HG03439 (cell line): ENCODE results near the gene SPACDR.

Source experiments
- ATAC-seq: cut with Tn5 transposase; IDR thresholded peaks from one replicate; pipeline ENCODE4 v1.9.1; 2021; ENCODE audit warnings: mild to moderate bottlenecking, moderate library complexity; ENCODE audit not compliant: unreplicated experiment

SPACDR gene

DNA sequence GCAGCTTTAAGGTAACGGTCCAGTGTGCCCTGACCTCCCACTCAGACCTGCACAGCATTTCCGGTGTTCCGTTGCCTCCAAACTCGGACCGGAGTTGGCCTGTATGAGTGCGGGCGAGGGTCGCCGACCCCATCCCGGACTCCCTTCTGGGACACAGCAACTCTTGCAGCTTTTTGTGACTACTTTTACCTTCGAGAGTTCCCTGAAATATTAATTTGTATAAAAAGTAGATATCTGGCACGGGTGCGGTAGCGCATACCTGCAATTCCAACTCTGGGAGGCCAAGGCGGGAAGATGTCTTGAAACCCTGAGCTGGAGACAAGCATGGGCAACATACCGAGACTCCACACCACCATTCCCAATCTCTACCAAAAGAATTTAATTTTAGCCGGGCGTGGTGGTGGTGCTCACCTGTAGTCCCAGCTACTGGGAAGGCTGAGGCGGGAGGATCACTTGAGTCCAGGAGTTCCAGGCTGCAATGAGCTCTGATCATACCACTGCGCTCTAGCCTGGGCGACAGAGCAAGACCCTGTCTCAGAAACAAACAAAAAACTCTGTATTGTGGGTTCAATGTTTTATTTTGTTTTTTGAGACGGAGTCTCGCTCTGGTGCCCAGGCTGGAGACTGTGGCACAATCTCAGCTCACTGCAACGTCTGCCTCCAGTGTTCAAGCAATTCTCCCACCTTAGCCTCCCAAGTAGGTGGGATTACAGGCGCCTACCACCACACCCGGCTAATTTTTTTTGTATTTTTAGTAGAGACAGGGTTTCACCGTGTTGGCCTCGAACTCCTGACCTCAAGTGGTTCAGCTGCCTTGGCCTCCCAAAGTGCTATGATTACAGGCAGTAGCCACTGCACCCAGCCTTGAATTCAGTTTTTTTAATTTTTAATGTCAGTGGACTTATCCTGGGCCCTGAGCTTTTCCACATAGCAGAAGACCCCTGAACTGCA lies 26.6 kb downstream of the SPACDR start:
- no peak for ATAC-seq

DNA sequence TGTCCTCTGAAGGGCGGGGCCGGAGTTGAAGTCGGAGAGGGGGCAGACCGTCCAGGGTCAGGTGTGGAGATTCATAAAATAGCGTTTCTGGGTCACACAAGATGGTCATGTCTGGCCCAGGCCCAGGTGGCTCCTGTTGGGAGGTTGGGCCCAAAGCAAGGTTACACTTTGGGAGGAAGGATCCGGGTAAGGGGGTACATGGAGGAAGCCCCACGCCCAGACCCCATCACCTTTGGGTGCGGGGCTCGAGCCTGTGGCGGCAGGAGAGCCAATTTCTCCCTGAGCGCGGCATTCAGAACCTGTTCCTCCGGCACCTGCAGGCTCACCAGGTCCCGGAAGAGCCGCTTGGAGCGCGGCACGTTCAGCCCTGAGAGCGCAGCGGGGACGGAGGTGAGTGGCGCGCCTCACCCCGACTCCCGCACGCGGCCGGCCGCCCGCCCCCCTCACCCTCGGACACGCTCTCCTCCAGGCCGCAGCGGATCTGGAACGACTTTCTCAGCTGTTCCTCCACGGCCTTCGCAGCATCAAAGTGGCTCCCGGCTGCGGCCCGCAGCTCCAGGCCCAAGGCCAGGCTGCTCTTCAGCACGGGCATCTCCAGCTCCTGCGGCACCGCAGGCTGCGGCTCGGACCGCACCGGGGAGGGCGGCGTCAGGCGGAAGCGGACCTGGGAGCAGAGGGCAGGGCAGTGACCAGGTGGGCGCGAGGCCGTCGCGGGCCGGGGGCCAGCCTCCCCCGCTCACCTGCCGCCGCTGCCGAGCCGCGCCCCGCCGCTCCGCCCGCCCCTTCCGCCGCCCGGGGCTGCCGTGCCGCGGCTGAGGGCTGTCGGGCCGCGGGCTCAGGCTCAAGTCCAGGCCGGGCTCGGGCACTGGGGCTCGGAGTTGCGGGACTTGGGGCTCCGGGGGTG lies 28.4 kb downstream of the SPACDR start:
- peak; percentile 33 for ATAC-seq

DNA sequence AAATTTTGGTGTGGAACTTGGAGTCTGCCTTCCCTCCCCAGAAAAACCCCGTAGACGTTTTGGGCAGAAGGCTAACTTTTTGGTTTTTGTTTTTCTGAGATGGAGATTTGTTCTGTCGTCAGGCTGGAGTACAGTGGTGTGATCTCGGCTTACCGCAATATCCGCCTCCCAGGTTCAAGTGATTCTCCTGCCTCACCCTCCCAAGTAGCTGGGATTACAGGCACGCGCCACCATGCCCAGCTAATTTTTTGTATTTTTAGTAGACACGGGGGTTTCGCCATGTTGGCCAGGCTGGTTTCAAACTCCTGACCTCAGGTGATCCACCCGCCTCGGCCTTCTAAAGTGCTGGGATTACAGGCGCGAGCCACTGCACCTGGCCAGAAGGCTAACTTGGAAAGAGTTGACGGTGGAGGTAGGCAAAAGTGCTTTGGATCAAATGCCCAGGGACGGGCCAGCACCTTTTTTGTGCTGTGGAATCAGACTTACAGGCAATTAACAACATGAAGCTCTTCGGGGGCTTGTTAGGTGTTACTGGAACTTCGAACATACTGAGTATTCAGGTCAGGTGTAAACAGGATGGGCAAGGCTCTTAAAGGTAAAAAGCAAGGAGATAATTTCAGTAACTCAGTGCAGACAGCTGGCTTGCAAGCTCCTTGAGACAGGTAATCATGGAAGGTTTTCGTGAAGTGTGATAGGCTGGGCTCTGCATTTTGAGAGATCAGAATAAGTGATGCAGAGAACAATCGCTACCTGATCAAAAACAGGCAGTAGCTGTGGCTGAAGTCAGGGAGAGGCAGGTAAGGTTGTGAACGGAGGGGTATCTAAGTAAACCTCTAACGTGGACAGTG lies 29.5 kb downstream of the SPACDR start:
- no peak for ATAC-seq

DNA sequence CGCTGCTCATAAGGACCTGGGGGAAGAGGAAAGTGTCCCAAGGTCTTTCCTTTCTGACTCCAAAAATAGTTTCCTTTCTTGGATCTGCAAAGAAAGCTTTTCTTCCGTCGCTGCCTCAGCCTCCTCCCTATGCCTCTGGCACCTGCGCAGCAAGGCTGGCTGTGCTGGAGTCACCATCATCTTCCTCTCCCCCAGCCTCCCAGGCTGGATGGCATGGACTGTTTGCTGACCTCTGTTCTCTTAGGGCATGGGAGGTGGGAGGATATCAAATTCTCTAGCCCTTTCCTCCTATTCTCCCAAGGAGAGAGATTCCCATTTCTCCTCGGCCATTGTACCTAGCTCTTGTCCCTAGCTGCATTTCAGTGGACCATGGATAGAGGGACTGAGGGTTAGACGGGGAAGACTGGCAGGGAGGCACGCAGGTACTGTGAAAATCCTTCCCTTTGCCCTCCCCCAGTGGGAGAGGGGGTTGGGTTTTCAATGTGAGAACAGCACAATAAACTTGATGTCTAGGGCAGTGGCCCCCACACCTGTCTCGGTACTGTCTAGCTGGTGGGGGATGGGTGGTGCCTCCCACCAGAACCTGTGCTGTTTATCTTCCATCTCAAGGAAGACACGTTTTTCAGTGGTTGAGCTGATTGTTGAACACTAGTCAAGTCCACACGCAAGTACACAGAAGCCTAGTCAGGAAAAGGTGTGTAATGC lies 30.3 kb downstream of the SPACDR start:
- ATAC-seq, result no peak

DNA sequence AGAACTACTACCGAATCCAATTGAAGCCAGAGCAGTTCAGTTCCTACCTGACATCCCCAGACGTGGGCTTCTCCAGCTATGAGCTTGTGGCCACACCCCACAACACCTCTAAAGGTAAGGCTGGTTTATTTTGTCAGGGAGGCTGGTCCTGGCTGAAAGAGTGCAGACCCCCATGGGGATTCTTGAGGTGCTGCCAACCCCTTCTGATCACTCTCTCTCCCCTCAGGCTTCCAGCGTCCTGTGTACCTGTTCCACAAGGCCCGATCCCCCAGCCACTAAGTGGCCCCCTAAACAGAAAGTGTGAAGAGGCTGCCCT lies 30.8 kb downstream of the SPACDR start:
- no peak for ATAC-seq

DNA sequence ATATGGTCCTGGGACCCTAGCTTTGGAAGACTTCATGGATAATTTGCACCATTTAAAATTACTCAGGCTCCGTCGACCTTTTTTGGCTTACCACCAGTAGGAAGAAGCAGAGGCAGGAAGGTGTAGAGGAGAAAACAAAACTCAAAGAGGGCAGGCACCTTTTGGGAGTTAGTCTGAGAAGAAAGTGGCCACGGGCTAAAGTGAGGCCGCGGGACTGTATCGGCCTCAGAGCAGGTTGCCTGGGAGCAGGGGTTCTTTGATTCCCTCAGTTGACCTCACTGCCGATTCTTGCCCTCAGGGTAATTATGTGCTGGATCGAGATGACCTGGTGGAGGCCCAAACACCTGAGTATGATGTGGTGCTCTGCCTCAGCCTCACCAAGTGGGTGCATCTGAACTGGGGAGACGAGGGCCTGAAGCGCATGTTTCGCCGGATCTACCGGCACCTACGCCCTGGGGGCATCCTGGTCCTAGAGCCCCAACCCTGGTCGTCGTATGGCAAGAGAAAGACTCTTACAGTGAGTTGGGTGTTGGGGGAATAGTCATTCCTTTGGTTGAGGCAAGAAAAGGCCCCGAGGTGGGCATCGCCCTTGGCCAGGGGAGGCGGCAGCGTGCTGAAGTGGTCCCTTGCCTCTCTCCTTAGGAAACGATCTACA lies 31.3 kb downstream of the SPACDR start:
- no peak for ATAC-seq

DNA sequence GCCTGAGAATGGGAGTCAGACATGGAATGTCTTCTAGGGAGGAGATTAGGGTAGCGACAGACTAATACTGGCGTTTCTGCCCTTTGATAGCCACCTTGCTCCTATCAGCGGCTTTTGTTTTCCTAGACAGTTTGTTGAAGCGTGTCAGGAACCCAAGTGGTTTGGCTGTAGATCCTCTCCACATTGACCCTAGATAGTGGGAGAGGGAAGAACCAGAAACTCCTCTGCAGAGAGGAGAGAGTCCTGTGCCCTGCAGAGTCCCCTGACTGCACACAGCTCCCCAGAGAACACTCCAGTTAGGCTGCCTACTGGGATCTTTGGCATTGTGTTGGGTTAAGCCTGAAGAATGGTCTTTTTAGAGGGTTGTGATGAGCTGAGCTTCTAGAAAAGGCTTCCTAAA lies 32.0 kb downstream of the SPACDR start:
- ATAC-seq, result no peak

DNA sequence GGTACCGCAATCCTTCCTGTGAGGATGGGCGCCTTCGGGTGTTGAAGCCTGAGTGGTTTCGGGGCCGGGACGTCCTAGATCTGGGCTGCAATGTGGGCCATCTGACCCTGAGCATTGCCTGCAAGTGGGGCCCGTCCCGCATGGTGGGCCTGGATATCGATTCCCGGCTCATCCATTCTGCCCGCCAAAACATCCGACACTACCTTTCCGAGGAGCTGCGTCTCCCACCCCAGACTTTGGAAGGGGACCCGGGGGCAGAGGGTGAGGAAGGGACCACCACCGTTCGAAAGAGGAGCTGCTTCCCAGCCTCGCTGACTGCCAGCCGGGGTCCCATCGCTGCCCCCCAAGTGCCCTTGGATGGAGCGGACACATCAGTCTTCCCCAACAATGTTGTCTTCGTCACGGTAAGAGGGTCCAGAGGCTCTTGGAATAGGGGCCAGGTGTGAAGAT lies 32.7 kb downstream of the SPACDR start:
- no peak for ATAC-seq

DNA sequence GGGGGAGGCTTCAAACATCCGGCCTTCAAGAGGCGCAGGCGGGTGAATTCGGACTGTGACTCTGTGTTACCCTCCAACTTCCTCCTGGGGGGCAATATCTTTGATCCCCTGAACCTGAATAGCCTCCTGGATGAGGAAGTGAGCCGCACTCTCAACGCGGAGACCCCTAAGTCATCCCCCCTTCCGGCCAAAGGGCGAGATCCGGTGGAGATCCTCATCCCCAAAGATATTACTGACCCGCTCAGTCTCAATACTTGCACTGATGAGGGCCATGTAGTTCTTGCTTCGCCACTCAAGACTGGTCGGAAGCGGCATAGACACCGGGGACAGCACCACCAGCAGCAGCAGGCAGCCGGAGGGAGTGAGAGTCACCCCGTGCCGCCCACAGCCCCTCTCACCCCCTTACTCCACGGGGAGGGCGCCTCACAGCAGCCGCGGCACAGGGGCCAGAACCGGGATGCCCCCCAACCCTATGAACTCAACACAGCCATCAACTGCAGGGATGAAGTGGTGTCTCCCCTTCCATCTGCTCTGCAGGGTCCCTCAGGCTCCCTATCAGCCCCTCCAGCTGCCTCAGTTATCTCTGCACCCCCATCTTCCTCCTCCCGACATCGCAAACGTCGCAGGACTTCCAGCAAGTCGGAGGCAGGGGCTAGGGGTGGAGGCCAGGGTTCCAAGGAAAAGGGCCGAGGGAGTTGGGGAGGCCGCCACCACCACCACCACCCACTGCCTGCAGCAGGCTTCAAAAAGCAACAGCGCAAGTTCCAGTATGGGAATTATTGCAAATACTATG lies 33.4 kb downstream of the SPACDR start:
- no peak for ATAC-seq

DNA sequence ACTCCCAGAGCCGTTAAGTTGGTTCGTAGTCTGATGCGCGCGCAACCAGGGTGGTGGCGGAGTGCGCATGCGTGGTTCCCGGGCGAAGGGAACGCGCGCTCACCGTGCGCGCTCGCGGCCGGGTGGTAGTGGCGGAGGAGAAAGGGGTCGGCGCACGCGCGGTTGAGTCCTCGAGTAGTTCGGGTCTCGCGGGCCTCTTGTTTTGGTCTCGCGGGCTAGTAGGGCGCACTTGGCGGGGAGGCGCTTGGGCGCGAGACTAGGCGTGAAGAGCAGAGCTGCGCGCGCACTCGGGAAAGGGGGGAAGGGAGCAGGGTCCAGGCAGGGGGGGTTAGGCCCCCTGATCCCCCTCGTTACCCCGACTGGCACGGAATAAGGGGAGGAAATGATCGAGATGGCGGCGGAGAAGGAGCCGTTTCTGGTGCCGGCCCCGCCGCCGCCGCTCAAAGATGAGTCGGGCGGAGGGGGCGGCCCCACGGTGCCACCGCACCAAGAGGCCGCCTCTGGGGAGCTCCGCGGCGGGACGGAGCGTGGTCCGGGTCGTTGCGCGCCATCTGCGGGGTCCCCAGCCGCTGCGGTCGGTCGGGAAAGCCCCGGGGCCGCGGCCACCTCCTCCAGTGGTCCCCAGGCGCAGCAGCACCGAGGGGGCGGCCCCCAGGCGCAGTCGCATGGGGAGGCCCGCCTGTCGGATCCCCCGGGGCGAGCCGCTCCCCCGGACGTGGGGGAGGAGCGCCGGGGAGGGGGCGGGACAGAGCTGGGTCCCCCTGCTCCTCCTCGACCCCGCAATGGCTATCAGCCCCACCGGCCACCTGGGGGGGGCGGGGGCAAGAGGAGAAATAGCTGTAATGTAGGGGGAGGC lies 34.2 kb downstream of the SPACDR start, which contains the start of gene MEPCE:
TSS of gene MEPCE (plus strand) at position 195 of the 856 bp plus-strand sequence. CDS start at position 383, 188 bp downstream.
- ATAC-seq, result peak; percentile 36

DNA sequence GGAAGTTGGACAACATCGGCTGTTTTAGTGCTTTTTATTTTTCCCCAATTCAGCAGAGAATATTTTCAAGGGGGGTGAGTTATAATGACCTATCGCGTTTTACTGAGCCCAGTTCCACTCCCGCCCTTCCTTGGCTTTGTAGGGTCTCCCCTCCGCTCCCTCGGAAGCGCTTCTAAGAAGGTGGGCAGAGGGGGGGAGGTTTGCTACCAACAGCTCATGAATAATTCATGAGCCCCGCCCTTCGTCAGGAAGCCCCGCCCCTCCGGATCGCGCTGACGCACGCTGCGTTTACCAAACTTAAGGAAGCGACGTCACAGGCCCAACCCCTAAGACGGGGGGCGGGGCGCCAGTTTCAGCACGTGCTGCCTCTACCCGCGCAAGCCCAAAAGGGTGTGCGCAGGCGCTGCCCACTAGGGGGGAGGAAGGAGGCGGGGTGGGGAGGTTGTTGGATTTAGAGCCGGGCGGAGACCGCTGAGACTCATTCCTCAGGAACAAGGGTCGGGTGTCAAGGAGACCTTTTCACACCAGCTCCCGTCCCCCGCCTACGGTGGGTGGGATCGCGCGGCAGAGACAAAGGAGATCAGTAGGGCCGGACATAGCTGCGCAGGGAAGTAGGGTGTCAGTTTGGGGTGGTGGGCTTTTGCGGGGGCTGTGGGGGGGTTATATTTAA lies 35.0 kb downstream of the SPACDR start:
- ATAC-seq, result peak; percentile 47

DNA sequence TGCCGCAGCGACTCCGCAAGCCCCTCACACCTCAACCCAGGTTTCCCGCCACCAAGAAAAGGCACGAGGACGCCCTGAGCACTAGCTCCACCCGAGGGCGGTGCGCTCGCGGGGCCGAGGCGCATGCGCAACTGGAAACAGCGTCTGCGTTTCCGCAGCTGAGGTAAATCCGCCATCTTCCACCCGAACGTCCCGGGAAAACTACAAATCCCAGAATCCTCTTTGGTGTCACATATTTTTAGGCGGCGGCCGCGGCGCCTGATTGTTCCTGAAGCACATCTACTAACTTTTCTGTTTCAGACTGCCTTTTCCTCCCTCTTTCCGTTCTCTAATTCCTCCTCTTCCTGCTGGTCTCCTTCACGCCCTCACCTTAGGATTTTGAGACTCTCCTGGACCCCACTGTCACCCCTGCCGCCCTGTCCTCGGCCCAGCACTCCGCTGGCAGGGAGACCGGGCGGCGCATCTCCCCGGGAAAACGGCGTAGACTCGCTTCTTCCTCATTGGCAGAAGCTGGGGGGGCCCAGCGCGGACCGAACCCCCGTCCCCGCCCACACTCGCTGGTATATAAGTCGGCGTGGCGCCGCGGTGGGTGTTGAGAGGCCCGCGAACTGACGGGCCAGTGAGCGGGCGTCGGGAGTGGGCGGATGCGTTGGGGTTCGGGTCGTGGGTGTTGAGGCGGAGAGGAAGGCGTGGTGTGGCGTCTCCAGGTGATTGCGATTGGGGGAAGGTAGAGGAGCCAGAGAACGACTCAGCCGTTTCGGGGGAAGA lies 35.7 kb downstream of the SPACDR start, which contains the start of gene ZCWPW1:
TSS of gene ZCWPW1 (minus strand) at position 505 of the 768 bp plus-strand sequence. CDS start 8,054 bp downstream, outside the sequence.
- ATAC-seq, result peak; percentile 47

DNA sequence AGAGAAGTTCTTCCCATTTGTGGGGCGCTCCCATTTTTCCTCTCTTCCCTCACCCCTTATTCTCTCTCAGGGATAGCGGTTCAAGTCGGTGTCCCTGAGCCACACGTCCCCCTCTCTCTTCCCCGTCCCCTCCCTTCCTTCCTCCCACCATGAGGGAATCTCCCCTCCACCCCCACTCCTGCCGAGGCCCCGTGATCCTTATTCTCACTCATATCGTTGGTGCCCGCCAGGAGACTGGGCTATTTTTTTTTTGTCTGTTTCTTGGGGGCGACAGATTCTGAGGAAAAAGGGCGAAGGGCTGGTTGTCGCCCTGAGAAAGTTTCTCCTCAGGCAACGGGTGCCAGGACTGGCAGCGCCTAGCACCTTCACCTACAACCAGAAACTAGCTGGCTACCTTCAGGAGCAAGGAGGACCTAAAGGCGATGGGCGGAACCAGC lies 36.3 kb downstream of the SPACDR start:
- no peak for ATAC-seq

DNA sequence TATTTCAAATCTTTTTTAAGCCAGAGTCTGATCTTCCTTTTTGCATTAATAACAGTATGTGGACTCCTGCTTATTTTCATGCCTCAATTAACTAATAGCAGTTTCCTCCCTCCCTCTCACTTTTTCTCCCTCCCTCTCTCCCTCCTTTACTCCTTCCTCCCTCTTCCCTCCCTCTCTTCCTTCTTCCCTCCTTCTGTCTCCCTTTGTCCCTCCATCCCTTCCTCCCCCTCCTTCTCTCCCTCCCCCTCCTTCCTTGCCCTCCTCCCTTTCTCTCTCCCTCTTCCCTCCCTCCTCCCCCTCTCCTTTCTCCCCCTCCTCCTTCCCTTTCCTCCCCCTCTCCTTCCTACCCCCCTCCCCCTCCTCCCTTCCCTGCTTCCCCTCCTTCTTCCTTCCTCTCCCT lies 37.5 kb downstream of the SPACDR start:
- no peak for ATAC-seq

DNA sequence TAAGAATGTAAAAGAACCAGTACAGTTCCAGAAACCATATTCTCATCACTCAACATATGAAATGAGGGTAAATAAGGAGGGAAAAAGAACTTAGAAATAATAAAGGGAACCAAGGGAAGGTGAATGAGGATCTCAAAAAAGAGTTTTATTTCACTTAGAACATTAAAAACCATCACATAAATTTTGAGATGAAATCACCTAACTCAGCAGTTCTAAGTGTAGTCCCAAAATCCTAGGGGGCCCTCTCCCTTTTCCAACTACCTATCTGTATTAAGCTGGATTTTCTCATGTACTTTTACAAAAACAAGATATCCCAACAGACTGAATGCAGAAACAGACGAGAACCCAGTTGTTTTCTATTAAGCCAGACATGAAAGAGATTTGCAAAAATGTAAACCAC lies 38.7 kb downstream of the SPACDR start:
- ATAC-seq, result no peak

DNA sequence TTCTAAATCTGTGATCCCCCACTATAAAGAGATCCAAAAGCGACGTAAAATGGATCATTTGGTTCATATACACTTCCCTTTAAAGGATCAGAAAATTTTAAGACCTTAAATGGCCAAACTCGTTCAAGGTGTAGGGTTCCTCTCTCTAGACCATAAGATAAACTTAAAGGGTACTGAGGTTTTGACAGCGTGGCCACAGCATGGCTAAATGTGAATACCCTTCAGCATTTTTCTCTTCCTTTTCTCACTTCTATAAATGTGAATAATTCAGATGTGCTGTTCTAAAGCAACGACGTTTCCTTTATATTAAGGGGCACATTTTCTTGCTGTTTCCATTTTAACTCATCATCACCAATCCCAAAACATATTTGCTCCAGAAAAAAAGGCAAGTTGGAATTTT lies 40.7 kb downstream of the SPACDR start:
- ATAC-seq, result no peak
